ENCODE results near the gene BMP6. TPM values are rescaled to one million over a fixed set of nuclear protein-coding genes. Genes with fewer than 3 reads are reported as not detected.

BMP6 gene
- total and polyA plus RNA-seq, 10 of the 15 experiments (the other 5 are each of a cell fraction or from before 2014, with no cell fraction given): 0.02 to 0.15 (median 0.05) TPM; not detected in 5

DNA sequence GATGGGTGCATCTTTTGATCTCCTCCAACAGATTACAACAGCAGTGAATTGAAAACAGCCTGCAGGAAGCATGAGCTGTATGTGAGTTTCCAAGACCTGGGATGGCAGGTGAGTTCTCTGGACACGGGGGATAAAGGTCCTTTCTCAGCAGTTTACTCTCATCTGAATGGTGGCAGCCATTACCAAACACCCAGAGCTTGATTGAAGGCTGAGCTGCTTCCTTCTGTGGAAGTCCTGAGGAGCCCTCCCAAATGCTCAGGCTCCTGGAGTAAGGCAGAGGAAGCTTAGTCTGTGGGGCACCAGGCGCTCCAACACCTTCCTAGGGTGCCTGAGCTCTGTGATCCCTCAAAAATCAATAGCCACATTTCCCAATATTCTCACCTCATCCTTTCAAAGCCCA is 153.1 kb downstream of the BMP6 start:
- no peak for TF ChIP-seq PAX5 (IDR thresholded peaks at IDR 0.05; ENCODE audit: borderline replicate concordance, low read depth, low read length)
- TF ChIP-seq FOS (IDR thresholded peaks at IDR 0.05; ENCODE audit: borderline replicate concordance, extremely low read depth, insufficient read length): no peak
- TF ChIP-seq ZZZ3 (IDR thresholded peaks at IDR 0.05; ENCODE audit: control insufficient read depth, insufficient read length, low read depth): no peak
- no peak for TF ChIP-seq TARDBP (IDR thresholded peaks at IDR 0.05; ENCODE audit: borderline replicate concordance)
- no peak for TF ChIP-seq CBX5 (IDR thresholded peaks at IDR 0.05; ENCODE audit: low read depth)
- no peak for TF ChIP-seq CEBPB (IDR thresholded peaks at IDR 0.05; ENCODE audit: borderline replicate concordance in 1 of 2, low read depth in 2 of 2, low read length in 2 of 2)
- no peak for TF ChIP-seq RB1 (IDR thresholded peaks at IDR 0.05; ENCODE audit: borderline replicate concordance)
- no peak for TF ChIP-seq BMI1 (IDR thresholded peaks at IDR 0.05; ENCODE audit: borderline replicate concordance)
- TF ChIP-seq NFYA (IDR thresholded peaks at IDR 0.05; ENCODE audit: borderline replicate concordance, low read depth, low read length): no peak
- no peak for TF ChIP-seq ATF7 (IDR thresholded peaks at IDR 0.05; ENCODE audit: low read depth)
- TF ChIP-seq FOXM1 (IDR thresholded peaks at IDR 0.05; ENCODE audit: low read depth, low read length): no peak
- TF ChIP-seq JUND (IDR thresholded peaks at IDR 0.05; ENCODE audit: low read depth, low read length): no peak
- no peak for TF ChIP-seq KDM1A (IDR thresholded peaks at IDR 0.05; ENCODE audit: borderline replicate concordance)
- TF ChIP-seq NFIC (IDR thresholded peaks at IDR 0.05; ENCODE audit: low read depth, low read length): no peak
- in situ Hi-C loops (cut with MboI): no loop called here
- H3K79me2 ChIP-seq (ENCODE audit: control insufficient read depth, insufficient read depth, low read length): no peaks in the 10 kb centered on the region
- no peaks in the 10 kb centered on the region for H3K27me3 ChIP-seq (replicated peaks in 1 of 2; ENCODE audit: control insufficient read depth in 2 of 2, insufficient read depth in 2 of 2, low read length in 1 of 2)
- SMC1A ChIA-PET (ENCODE audit: uncharacterized antibody, unreplicated experiment): interaction anchor here (0.6 kb wide), 1 partner anchor 139 kb away, joined by 3 read pairs; no protein-coding TSS in a partner anchor
- H3K4me2 ChIP-seq (ENCODE audit: control insufficient read depth, insufficient read depth): no peak overlapping the region
- POLR2A ChIA-PET: no interaction called here
- FAIRE-seq (no peak), DNase-seq (ENCODE audit: low read depth, low spot score) (no peak), ATAC-seq (no peak)
- intact Hi-C loops (cut with micrococcal nuclease; ENCODE audit: unreplicated experiment): no loop called here
- CTCF ChIA-PET: no interaction called here
- no peaks in the 10 kb centered on the region for H4K20me1 ChIP-seq (ENCODE audit: control insufficient read depth, insufficient read depth)
- H3K4me1 ChIP-seq (ENCODE audit: control insufficient read depth, insufficient read depth, low read length): no peaks in the 10 kb centered on the region
- H3K9me3 ChIP-seq (replicated peaks; ENCODE audit: control insufficient read depth, insufficient read depth, low read length): no peaks in the 10 kb centered on the region; the same call in 2 of the 3 replicates
- BruUV-seq (replicated peaks): no TSS peak
- H3K9ac ChIP-seq (ENCODE audit: control insufficient read depth, insufficient read depth, low read length): no peak overlapping the region
- H3K4me3 ChIP-seq: no peak overlapping the region
- H3K27ac ChIP-seq (ENCODE audit: control insufficient read depth, insufficient read depth): no peak overlapping the region
- WGBS (ENCODE audit: insufficient coverage, insufficient replicate concordance, low lambda C conversion rate, missing lambda C conversion rate): 49% methylated on average over 2 of the region's 2 CpGs
- no peak overlapping the region for H2AFZ ChIP-seq (ENCODE audit: control insufficient read depth, low read depth, low read length)
- peaks cover 7 to 36% of the 10 kb centered on the region in 2 experiments for H3K36me3 ChIP-seq (ENCODE audit: control insufficient read depth in 2 of 2, insufficient read depth in 2 of 2, low read length in 1 of 2)
- RAD21 ChIA-PET (ENCODE audit: unreplicated experiment): no interaction called here
